Activated T-cell treated with anti-CD3 and anti-CD28 coated beads for 24 hours (primary cell): ENCODE data around the gene ARHGAP8.
"Not testable (repeated sequence)": the region's sequence is repeated elsewhere in the genome, so short reads cannot be mapped to it uniquely, and the experiment has no call there.

Source experiments
- DNase-seq: peaks from one replicate; pipeline ENCODE4 v3.0.0-alpha.2; 2020; ENCODE audit warnings: low read depth

The ARHGAP8 gene

GRCh38 chr22:44739666-44740065 is 12.7 kb upstream of the ARHGAP8 start:
- not testable (repeated sequence) for DNase-seq

- no peak for DNase-seq
Measured at GRCh38 chr22:44740307-44740706, 12.1 kb upstream of the ARHGAP8 start.

- DNase-seq = no peak
Measured at GRCh38 chr22:44741929-44742328, 10.4 kb upstream of the ARHGAP8 start.

- no peak for DNase-seq
Measured at GRCh38 chr22:44743247-44743646, 9.1 kb upstream of the ARHGAP8 start.

- no peak for DNase-seq
Measured at GRCh38 chr22:44743804-44744211, 8.6 kb upstream of the ARHGAP8 start.

- no peak for DNase-seq
Measured at GRCh38 chr22:44745853-44746789, 6.3 kb upstream of the ARHGAP8 start.

GRCh38 chr22:44747784-44748127 is 4.6 kb upstream of the ARHGAP8 start:
- not testable (repeated sequence) for DNase-seq

GRCh38 chr22:44748524-44748923 is 3.9 kb upstream of the ARHGAP8 start:
- DNase-seq = no peak

GRCh38 chr22:44750481-44750880 is 1.9 kb upstream of the ARHGAP8 start:
- DNase-seq = no peak

GRCh38 chr22:44753189-44754042 is 1.0 kb downstream of the ARHGAP8 start:
- DNase-seq = no peak

GRCh38 chr22:44754998-44755397 is 2.6 kb downstream of the ARHGAP8 start:
- DNase-seq = no peak

- no peak for DNase-seq
Measured at GRCh38 chr22:44755417-44755816, 3.0 kb downstream of the ARHGAP8 start.

GRCh38 chr22:44755956-44756361 is 3.6 kb downstream of the ARHGAP8 start:
- DNase-seq = no peak

- no peak for DNase-seq
Measured at GRCh38 chr22:44758344-44758973, 6.1 kb downstream of the ARHGAP8 start.

- no peak for DNase-seq
Measured at GRCh38 chr22:44759001-44759400, 6.6 kb downstream of the ARHGAP8 start.

- DNase-seq = no peak
Measured at GRCh38 chr22:44759430-44760310, 7.3 kb downstream of the ARHGAP8 start.

GRCh38 chr22:44760476-44760875 is 8.1 kb downstream of the ARHGAP8 start:
- DNase-seq = no peak

- no peak for DNase-seq
Measured at GRCh38 chr22:44761025-44761424, 8.7 kb downstream of the ARHGAP8 start.

- DNase-seq = no peak
Measured at GRCh38 chr22:44764373-44764772, 12.0 kb downstream of the ARHGAP8 start.

- no peak for DNase-seq
Measured at GRCh38 chr22:44764974-44765373, 12.6 kb downstream of the ARHGAP8 start.

GRCh38 chr22:44765571-44766285 is 13.4 kb downstream of the ARHGAP8 start:
- DNase-seq = no peak
